Peyer's patch (tissue), 4 donors: Measurements from ENCODE around the gene SMURF1. TPM values are rescaled to one million over a fixed set of nuclear protein-coding genes. Genes with fewer than 3 reads are reported as not detected.

Experiments
- DNase-seq, 3 donors: peaks; one replicate each; pipeline ENCODE4 v3.0.0-alpha.2; 2017 to 2019
- H3K27ac ChIP-seq, 4 donors: fragments of 200-600 bp; sonication (generic); one replicate each; pipeline ENCODE4 v1.5.1; 2016 to 2019
- H3K27me3 ChIP-seq, 2 donors: fragments of 200-600 bp; sonication (generic); one replicate each; pipeline ENCODE4 v1.5.1; 2019
- H3K36me3 ChIP-seq, 3 donors: fragments of 200-600 bp; sonication (generic); one replicate each; pipeline ENCODE4 v1.5.1; 2016 to 2019
- H3K4me1 ChIP-seq, 4 donors: fragments of 200-600 bp; sonication (generic); one replicate each; pipeline ENCODE4 v1.5.1; 2016 to 2019
- H3K4me3 ChIP-seq, 4 donors: fragments of 200-600 bp; sonication (generic); 1 replicate in 3 of 4; 2 replicates in 1 of 4; pipeline ENCODE4 v1.5.1; 2016 to 2019; ENCODE audit warnings: mild to moderate bottlenecking in 1 of 4
- H3K9me3 ChIP-seq, 4 donors: fragments of 200-600 bp; sonication (generic); one replicate each; pipeline ENCODE4 v1.5.1; 2016 to 2019; ENCODE audit warnings: mild to moderate bottlenecking in 1 of 4
- POLR2A ChIP-seq, 2 donors: fragments of 450-650 bp; IDR thresholded peaks; one replicate each; pipeline ENCODE4 v1.5.1; 2017; ENCODE audit warnings: antibody characterized with exemption in 2 of 2, mild to moderate bottlenecking in 2 of 2, moderate library complexity in 2 of 2
- total RNA-seq, 4 donors: library from RNA; depleted of rRNA; stranded (reverse); fragments of >200 nt; gene quantifications; one replicate each; pipeline ENCODE4 v1.1.0, GENCODE V29; 2016
- TF ChIP-seq, protein P1 (sequence below), 6 experiments: fragments of 450-650 bp in 4 of 6; fragments of 200-600 bp in 2 of 6; sonication (generic) in 1 of 6; IDR thresholded peaks; one replicate each; pipeline ENCODE4 v1.5.1; 2017 to 2019; ENCODE audit warnings: antibody characterized with exemption in 6 of 6, mild to moderate bottlenecking in 3 of 6, moderate library complexity in 1 of 6

The SMURF1 gene
- total RNA-seq, 4 donors from 2014 or later: 17.2 to 85.0 (median 43.0) TPM

DNA sequence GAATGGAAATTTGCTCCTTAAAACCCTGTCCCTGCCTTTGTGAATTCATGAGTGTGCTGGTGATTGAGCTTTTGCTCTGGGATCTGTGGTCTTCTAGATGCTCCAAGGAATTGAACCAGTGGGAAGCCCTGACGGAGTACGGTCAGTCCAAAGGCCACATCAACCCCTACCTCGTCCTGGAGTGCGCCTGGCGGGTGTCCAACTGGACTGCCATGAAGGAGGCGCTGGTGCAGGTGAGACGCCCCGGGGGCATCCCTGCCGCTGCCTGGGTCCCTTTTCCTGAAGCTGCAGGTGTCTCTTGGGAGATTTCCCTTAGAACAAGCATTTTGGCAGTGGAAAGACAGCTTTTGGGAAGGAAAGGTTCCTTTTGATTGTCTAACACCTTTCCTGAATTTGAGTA, 165.2 kb downstream of the SMURF1 start:
- H3K36me3 ChIP-seq: peaks cover 0 to 100% (median 3%) of the 10 kb centered on the region in 3 donors
- no peak for TF ChIP-seq POLR2A (IDR thresholded peaks at IDR 0.05)
- TF ChIP-seq, protein P1, sequence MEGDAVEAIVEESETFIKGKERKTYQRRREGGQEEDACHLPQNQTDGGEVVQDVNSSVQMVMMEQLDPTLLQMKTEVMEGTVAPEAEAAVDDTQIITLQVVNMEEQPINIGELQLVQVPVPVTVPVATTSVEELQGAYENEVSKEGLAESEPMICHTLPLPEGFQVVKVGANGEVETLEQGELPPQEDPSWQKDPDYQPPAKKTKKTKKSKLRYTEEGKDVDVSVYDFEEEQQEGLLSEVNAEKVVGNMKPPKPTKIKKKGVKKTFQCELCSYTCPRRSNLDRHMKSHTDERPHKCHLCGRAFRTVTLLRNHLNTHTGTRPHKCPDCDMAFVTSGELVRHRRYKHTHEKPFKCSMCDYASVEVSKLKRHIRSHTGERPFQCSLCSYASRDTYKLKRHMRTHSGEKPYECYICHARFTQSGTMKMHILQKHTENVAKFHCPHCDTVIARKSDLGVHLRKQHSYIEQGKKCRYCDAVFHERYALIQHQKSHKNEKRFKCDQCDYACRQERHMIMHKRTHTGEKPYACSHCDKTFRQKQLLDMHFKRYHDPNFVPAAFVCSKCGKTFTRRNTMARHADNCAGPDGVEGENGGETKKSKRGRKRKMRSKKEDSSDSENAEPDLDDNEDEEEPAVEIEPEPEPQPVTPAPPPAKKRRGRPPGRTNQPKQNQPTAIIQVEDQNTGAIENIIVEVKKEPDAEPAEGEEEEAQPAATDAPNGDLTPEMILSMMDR (IDR thresholded peaks at IDR 0.05): no peak
- H3K4me3 ChIP-seq: no peak overlapping the region
- H3K27ac ChIP-seq: no peak overlapping the region
- no peaks in the 10 kb centered on the region for H3K9me3 ChIP-seq
- no peaks in the 10 kb centered on the region for H3K4me1 ChIP-seq
- H3K27me3 ChIP-seq: no peaks in the 10 kb centered on the region
- DNase-seq: no peak

Other genes with a start within 250 kb of the SMURF1 start
- 1 to 10 TPM in 1 of 4 donors, not detected in 3; 1.4 TPM for gene KPNA7, start 64.0 kb upstream of the SMURF1 start, total RNA-seq
- not detected for gene MYH16, start 128.7 kb upstream of the SMURF1 start, total RNA-seq
- 100 to 1,000 TPM; 195 to 278 (median 225) TPM for gene ARPC1A, start 181.8 kb upstream of the SMURF1 start, total RNA-seq
- gene ARPC1B, start 230.6 kb upstream of the SMURF1 start, total RNA-seq: 100 to 1,000 TPM; 228 to 386 (median 343) TPM